IPS DF 19.7 (cell line): ENCODE results near the gene DPYSL4.

ENCODE experiments used
- DNase-seq: peaks from one replicate; pipeline ENCODE4 v3.0.0-alpha.2; 2013; ENCODE audit warnings: low read depth, low spot score

DPYSL4 gene

GRCh38 chr10:132226586-132227405 lies 40.0 kb downstream of the DPYSL4 start:
- DNase-seq, result no peak

GRCh38 chr10:132227851-132228390 lies 41.2 kb downstream of the DPYSL4 start:
- DNase-seq, result no peak

DNA sequence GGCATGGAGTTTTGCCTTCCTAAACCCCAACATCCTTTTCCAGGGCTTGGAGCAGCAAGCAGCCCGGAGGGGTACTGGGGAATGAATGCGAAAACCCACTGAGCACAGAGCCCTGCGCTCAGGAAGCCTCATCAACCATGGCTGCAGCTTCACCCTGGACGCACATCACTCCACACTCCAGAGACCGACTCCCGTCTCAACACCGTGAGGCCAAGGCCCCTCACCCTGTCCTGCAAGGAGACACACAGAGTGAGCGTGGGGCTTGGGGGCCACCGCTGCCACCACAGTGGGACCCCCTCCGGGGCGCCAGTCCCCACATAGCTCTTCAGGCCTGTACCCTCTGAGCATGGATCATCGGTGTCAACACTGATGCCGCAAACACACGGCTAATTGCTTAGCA lies 41.9 kb downstream of the DPYSL4 start:
- DNase-seq, result no peak

DNA sequence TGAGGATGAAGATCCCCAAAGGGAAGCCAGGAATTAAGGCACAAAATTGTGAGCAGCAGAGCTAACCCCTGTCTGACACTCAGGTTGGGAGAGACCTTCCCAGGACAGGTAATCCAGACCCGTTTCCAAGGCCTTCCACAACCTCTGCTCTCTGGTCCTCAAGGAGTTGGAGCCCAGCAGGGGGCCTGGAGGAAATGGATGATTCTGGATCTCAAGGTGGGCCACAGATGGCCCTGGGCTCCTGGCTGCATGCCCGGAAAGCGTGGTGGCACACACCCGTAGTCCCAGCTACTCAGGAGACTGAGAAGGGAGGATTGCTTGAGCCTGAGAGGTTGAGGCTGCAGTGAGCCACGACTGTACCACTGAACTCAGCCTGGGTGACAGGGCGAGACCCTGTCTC lies 42.3 kb downstream of the DPYSL4 start:
- no peak for DNase-seq

GRCh38 chr10:132229834-132230556 lies 43.2 kb downstream of the DPYSL4 start:
- DNase-seq, result no peak

GRCh38 chr10:132230557-132231210 lies 43.9 kb downstream of the DPYSL4 start:
- no peak for DNase-seq

DNA sequence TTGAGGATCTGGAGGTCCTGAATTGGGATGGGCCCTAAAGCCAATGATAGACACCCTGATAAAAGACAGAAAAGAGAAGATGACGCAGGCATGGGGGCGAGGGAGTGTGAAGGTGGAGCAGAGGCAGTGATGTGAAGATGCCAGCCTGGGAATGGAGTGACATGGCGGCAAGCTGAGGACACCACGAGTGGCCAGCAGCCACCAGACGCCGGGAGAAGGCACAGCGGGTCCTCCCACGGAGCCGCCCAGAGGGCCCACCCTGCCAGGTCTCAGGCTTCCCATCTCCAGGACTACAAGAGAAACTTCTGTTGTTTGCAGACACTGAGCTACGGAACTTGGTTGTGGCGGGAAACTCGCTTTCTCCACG lies 44.9 kb downstream of the DPYSL4 start:
- DNase-seq, result no peak

DNA sequence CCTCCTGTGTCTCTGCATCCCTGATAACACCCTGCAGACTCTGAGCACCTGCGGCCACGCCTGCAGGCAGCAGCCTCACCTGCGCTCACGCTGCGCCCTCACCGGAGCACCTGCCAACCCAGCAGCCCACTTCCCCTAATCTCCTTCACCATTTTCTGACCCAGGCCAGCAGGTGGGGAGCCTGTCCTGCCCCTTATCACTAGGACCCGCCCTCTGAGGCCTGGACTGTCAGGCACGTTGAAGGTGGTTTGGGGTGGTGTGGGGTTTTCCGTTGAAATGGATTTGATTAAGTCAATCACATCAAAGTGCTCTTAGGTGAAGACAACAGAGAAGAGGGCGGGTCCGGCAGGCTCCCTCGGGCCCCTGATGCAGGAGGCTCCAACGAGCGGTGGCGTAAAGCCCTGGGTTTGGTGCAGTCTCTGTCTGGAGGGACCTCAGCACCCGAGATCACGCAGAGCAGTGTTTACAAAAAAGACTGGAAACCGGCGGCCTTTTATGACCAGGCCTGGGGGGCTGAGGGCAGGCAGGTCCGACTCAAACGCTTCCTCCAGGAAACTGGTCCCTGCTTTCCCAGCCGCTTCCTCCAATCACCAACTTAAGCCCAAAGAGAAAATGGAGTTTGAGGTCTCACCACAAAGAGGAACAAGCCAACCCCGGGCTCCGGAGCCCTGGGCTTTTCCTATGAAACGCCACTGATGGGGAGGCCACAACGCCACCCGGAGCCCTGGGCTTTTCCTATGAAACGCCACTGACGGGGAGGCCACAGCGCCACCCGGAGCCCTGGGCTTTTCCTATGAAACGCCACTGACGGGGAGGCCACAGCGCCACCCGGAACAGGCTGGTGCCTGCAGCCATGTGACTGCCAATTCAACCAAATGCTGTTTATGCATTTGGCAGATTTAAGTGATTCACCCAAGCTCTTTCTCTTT lies 45.5 kb downstream of the DPYSL4 start:
- no peak for DNase-seq

DNA sequence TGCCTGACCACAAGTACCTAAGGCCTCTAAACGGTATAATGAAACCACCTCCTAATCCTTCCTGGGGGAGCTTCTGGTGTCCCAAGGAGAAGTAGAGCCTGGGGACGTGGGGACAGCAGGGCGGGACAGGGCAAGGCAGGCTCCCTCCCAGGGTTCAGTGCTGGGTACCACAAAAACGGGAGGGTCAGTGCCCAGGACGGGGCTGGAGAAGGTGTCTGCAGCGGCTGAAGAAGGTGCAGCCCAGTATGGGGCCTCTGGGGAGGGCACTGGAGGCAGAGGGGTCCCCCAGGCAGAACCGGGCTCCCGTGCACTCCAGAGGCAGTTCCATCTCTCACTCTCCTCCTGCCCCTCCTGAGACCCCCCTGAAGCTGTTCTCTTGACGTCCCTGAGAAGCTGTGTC lies 46.2 kb downstream of the DPYSL4 start:
- no peak for DNase-seq

DNA sequence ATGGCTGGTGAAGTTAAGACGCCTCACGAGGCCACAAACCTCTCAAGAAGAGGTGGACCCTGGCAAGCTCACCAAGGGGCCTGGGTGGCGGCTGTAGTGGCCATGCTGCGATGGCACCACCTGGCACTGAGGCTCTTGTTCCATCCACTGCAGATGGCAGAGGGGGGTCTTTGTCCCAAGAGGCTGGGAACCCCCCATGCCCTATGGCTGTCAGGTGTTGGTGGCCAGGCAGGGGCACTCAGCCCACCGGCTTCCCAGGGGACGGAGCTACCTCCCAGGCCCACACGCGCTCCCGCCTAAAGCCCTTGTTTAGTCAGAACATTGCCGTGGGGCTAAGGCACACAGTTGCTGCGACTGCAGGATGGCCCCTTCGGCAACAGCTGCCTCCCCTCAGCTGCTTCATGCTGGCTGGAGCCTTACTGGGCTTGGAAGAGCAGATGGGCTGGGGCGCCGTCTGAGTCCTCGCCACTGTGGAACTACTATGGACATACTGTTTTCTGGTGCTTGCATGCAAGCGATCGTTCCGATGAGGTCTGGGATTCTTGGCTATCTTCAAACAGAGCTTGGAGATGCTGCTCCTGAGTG lies 46.8 kb downstream of the DPYSL4 start:
- DNase-seq, result no peak

- no peak for DNase-seq
Measured at GRCh38 chr10:132234860-132235259, 48.1 kb downstream of the DPYSL4 start.

DNA sequence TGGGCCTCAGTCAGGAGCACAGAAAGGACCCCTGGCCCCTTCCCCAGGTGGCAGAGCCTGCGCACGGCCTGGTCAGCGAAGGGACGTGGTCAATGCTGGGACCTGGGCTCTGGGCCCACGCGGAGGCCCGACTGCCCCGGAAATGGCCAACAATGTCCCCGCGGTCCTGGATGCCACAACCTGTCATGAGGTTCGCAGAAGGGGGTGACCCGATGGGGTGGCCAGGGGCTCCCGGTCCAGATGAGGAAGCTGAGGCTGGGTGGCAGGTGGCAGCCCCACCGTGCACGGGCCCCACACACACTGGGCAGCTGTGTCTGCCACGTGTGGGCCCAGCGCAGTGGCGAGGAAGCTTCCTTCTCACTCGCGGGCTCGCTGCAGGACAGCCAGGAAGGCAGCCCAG lies 49.4 kb downstream of the DPYSL4 start:
- no peak for DNase-seq

- DNase-seq, result no peak
Measured at GRCh38 chr10:132236881-132237280, 50.1 kb downstream of the DPYSL4 start.

GRCh38 chr10:132237396-132237795 lies 50.6 kb downstream of the DPYSL4 start:
- no peak for DNase-seq

- DNase-seq, result no peak
Measured at GRCh38 chr10:132237871-132238270, 51.1 kb downstream of the DPYSL4 start.

GRCh38 chr10:132238371-132239125 lies 51.8 kb downstream of the DPYSL4 start:
- DNase-seq, result no peak

DNA sequence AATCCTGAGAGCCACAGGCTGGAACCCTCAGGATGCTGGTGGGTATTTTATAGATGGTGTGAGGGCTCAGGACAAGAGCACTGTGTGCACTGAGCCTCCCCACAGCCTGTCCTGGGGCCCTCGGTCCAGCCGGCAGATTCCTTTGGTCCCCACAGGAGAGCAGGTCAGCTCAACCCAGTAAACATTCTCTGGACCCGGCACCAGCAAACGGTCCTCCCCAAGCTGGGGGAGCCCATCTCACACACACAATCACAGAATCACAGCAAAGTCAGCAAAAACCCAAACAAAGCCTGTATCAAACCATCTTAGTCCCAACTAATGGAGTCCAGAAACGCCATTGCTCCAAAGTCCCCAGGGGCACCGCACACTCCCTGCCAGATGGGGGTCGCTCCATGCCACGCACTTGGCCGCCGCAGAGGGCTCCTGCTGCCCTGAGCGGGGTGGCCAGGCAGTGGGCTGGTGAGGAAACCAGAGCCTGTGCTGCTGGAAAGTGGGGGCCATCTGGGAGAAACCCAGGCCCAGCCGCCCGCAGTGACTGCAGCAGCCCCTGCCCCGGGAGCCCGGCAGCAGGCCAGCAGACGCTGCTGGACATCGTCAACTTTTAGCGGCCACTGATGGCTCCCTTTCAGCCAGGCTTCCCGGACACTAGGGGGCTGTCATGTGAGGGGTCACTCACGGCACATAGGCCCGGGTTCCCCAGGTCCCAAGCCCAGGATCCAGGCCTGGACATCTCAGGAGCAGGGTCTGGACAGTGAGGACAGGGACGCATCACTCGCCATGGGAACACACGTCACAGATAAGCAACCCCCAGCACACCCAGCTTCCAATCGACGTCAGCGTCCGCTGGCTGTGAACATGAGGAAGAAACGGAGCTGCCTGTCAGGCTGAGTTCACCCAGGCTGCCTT lies 52.6 kb downstream of the DPYSL4 start:
- DNase-seq, result no peak

DNA sequence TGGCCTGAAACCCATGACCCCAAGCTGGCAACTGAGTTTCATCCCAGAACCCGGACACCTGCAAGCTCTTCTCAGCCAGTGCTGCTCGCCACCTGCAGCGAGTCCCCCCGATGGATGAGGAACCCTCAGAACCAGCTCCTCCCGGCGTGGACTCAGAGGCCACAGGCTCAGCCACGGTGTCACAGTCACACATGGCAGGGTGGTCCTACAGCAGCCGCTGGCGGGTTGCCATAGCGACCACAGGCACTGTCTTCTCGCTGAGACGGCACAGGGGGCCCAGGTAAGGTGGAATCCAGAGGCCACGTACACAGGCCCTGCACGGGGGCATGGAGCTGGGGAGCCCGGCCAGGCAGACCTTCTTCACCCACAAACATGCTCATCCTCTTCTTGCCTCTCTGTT lies 53.4 kb downstream of the DPYSL4 start:
- no peak for DNase-seq

DNA sequence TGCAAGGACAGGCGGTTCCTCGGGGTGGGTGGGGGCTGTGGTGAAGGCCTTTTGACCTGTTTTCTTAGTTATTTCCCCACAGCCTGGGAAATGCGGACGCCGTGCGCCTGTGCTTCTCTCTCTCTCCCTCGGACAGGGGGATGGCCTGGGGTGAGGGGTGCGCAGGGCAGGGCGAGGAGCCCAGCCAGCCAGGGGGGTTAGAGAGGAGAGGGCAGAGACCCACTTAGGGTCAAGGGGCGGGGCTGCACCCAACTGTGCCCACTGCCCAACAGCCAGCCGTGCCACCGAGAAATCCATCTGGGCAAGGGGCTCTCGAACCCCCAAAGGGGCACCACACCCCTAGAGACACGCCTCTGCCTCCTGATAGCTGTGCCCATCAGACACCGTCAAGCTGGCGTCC lies 53.8 kb downstream of the DPYSL4 start:
- DNase-seq, result no peak
